GM18505 (cell line): ENCODE results near the gene GPRIN2.
A peak's percentile ranks its signal among the peaks of the same experiment; 100 is the strongest.
"Not testable (repeated sequence)": the region's sequence is repeated elsewhere in the genome, so short reads cannot be mapped to it uniquely, and the experiment has no call there.

ENCODE experiments used
- ATAC-seq: cut with Tn5 transposase; IDR thresholded peaks from one replicate; pipeline ENCODE4 v1.9.1; 2021; ENCODE audit not compliant: unreplicated experiment
- POLR2A ChIP-seq: IDR thresholded peaks from 4 replicates; pipeline ENCODE4 v1.6.1; 2011; ENCODE audit warnings: borderline replicate concordance; ENCODE audit not compliant: insufficient read depth, insufficient read length; ENCODE audit errors: extremely low read depth

The GPRIN2 gene

GRCh38 chr10:46572765-46573164, 16.3 kb upstream of the GPRIN2 start:
- not testable (repeated sequence) for ATAC-seq

GRCh38 chr10:46570655-46571054, 14.2 kb upstream of the GPRIN2 start:
- not testable (repeated sequence) for ATAC-seq

- ATAC-seq: not testable (repeated sequence)
These were observed 10.7 kb upstream of the GPRIN2 start for GRCh38 chr10:46567151-46567550.

- peak; percentile 75 for ATAC-seq
These were observed 9.3 kb upstream of the GPRIN2 start for GRCh38 chr10:46565591-46566332.

GRCh38 chr10:46560952-46561351, 4.5 kb upstream of the GPRIN2 start:
- TF ChIP-seq POLR2A: no peak
- no peak for ATAC-seq

- TF ChIP-seq POLR2A: no peak
- ATAC-seq: no peak
These were observed 3.9 kb upstream of the GPRIN2 start for GRCh38 chr10:46560381-46560780.

GRCh38 chr10:46559231-46559671, 2.8 kb upstream of the GPRIN2 start:
- ATAC-seq: no peak
- no peak for TF ChIP-seq POLR2A

GRCh38 chr10:46558392-46559185, 2.1 kb upstream of the GPRIN2 start:
- no peak for ATAC-seq

GRCh38 chr10:46558122-46558391, 1.6 kb upstream of the GPRIN2 start:
- no peak for TF ChIP-seq POLR2A
- no peak for ATAC-seq

More at GRCh38 chr10:46558392-46559185, 2.1 kb upstream of the GPRIN2 start:
- no peak for TF ChIP-seq POLR2A

GRCh38 chr10:46557319-46558121, 1.1 kb upstream of the GPRIN2 start:
- ATAC-seq: no peak
- TF ChIP-seq POLR2A: no peak

- no peak for TF ChIP-seq POLR2A
- no peak for ATAC-seq
These were observed 544 bp downstream of the GPRIN2 start for GRCh38 chr10:46555713-46556514.

GRCh38 chr10:46555366-46555712, 1.1 kb downstream of the GPRIN2 start:
- no peak for TF ChIP-seq POLR2A
- no peak for ATAC-seq

- no peak for TF ChIP-seq POLR2A
These were observed 2.2 kb downstream of the GPRIN2 start for GRCh38 chr10:46554166-46554781.

More at GRCh38 chr10:46554166-46554781, 2.2 kb downstream of the GPRIN2 start:
- ATAC-seq: no peak
